Activated CD4-positive, alpha-beta T cell treated with anti-CD3 and anti-CD28 coated beads for 24 hours (primary cell): ENCODE results near the gene FIGNL1.
A peak's percentile ranks its signal among the peaks of the same experiment; 100 is the strongest.

Source experiments
- DNase-seq, 2 donors: peaks; one replicate each; pipeline ENCODE4 v3.0.0-alpha.2; 2020; ENCODE audit warnings: low read depth in 2 of 2

Gene FIGNL1, protein sequence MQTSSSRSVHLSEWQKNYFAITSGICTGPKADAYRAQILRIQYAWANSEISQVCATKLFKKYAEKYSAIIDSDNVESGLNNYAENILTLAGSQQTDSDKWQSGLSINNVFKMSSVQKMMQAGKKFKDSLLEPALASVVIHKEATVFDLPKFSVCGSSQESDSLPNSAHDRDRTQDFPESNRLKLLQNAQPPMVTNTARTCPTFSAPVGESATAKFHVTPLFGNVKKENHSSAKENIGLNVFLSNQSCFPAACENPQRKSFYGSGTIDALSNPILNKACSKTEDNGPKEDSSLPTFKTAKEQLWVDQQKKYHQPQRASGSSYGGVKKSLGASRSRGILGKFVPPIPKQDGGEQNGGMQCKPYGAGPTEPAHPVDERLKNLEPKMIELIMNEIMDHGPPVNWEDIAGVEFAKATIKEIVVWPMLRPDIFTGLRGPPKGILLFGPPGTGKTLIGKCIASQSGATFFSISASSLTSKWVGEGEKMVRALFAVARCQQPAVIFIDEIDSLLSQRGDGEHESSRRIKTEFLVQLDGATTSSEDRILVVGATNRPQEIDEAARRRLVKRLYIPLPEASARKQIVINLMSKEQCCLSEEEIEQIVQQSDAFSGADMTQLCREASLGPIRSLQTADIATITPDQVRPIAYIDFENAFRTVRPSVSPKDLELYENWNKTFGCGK

DNA sequence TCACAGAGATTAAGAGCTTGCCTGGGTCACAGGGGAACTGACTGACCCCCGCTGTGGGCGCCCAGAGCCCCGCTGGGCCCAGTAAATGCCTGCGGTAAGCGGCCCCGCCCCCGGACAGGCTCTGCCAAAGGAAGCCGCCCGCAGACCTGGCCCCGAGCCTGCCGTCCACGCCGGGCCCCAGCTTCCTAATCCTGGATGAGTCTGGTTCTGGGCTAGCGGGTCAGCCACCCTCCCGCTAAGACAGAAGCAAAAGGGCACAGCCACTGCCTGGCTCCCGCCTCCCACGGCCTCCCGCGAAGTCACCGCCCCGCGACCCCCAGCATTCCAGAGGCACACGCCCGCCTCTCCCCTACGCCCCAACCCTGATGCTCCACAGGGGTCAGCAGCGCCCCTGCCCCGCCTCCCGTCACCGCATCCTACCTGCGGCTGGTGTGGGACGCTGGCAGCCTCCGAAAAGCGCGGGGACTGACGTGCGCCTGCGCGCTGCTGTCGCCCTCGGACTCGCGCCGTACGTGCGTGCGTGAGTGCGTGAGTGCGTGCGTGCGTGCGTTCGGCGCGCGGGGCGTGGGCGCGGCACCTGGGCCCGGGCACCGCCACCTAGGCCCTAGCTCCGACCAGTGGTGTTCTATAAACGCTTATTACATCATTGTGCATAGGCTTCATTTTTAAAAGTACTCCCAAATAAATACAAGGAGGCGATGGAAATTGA is at the start of gene FIGNL1:
FIGNL1 (minus strand) TSS at position 470 of the 709 bp plus-strand sequence. CDS start 3,063 bp downstream, outside the sequence.
- peak; percentile 68 to 75 for DNase-seq

DNA sequence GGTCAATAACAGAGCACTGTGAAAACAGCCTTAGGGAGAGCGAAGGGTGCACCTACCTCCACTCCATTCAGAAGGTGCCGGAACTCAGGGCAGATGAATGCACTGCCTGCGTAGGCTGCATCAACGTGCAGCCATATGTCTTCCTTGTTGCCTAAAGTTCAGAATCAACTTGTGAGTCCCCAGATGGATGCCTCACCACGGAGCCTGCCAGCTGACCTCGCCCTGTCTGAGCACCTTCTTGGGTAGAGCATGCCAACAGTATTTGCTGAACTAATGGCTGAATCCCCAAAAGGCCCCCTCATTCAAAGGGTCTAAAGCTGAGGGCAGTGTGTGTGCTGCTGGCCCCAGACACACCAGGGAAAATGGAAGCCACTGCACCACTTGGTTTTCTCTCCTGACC is 48.9 kb upstream of the FIGNL1 start:
- DNase-seq: no peak

DNA sequence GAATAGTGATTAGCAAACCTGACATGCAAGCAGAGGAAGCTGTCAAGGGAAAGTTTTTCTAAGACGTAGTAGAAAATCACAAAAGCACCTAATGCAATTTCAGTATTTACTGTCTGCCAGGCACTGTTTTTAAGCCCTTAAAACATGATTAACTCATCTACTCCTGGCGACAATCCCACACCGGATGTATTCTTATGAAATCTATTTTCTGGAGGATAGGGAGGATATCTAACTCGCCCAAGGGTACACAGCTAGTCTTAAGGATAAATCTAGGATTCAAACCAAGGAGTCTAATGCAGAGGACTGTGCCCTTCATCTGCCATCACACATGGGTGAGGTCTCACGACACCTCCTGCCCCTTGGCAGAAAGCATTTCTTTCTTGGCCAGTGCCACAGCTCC is 47.8 kb upstream of the FIGNL1 start:
- no peak for DNase-seq

DNA sequence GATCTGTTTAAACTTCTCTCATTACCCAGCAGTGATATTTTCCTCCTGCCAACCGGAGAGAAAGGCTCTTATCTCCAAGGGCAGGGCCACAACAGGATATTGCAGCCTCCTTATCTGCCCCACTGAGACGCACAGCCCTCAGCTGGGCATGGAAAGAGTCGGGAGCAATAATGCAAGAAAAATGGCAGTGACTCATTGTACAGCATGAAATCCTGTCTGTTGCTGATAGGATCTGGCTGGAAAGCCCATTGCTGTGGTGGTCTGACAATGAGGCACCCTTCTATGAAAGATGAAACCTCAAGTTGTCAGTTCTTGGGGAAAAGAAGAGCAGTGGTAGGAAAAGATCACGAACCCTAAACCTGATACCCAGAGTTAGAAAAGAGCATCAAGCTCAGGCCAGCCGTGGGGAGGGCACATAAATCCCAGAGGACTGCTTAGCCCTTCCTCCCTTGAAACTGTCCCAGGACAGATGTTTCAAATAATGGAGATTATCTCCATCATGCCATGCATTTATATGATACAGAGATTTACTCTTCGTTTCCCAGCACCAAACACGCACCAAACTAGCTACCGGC is 47.0 kb upstream of the FIGNL1 start:
- no peak for DNase-seq

GRCh38 chr7:50496569-50496968 is 46.4 kb upstream of the FIGNL1 start:
- no peak for DNase-seq

GRCh38 chr7:50495746-50496145 is 45.6 kb upstream of the FIGNL1 start:
- DNase-seq: no peak

- no peak for DNase-seq
Measured at GRCh38 chr7:50492770-50493519, 42.8 kb upstream of the FIGNL1 start.

DNA sequence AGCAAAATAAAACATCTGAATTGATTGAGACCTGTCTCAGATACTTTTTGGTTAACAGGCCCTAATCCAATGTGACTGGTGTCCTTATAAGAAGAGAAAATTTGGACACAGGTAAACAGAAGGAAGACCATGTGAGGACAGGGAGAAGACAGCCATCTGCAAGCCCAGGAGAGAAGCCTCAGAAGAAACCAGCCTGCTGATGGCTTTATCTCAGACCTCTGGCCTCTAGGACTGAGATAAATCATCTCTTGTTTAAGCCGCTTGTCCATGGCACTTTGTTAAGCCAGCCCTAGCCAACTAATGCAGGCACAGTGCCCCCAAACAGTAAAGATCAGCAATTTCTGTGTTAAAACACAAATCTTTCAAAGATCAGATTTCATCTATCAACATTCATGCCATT is 41.8 kb upstream of the FIGNL1 start:
- DNase-seq: no peak

- DNase-seq: no peak
Measured at GRCh38 chr7:50491209-50491608, 41.1 kb upstream of the FIGNL1 start.

GRCh38 chr7:50488379-50488778 is 38.2 kb upstream of the FIGNL1 start:
- DNase-seq: no peak

- no peak for DNase-seq
Measured at GRCh38 chr7:50486512-50486911, 36.4 kb upstream of the FIGNL1 start.

DNA sequence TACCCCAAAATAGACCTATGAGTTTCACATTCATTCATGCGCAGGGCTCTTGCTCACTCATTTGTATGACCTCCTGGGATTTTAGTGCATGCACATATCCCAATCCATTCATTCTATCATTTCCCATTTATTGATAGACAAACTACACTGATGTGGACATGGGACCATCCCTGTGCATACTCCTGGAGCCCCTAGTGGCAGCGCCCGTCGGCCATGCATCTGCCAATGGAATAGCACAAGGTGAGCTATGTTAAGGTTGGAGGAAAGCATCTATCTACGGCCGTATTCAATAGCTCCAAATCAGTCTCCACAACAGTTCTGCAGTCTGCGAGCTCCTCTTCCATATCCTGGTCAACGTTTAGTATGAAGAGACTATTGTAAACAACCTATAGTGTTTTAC is 31.7 kb upstream of the FIGNL1 start:
- DNase-seq: no peak

GRCh38 chr7:50480797-50481196 is 30.6 kb upstream of the FIGNL1 start:
- DNase-seq: no peak

DNA sequence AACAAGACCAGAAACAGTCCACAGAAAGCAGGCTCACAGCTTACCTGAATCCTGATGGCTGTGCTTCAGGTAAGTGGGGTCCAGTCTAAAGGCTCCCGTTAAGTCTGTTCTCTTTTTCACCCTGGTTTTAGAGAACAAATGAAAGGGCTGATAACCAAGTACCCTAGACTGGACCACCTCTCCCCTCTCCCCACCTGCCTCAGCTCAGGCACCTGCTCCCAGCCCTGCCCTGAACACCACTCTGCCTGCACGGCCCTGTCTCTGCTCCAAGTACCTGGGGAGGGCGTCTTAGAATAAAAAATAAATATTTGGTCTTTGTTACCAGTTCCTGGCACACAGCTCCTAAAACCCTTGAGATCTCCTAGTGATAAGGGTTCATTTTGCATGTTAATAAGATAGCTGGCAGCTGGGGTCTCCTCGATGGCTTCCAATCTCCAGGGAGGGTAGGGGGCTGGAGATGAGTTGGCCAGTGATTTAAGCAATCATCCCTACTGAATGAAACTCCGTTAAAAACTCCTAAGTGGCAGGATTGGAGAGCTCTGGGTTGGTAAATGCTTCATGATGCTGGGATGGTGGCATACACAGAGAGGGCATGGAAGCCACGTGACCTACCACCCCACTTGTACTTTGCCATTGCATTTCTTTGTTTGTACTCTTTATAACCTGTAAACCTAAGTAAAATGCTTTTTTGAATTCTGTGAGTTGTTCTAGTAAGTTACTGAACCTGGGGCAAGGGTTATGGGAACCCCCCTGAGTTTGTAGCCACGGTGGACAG is 29.8 kb upstream of the FIGNL1 start:
- DNase-seq: no peak

DNA sequence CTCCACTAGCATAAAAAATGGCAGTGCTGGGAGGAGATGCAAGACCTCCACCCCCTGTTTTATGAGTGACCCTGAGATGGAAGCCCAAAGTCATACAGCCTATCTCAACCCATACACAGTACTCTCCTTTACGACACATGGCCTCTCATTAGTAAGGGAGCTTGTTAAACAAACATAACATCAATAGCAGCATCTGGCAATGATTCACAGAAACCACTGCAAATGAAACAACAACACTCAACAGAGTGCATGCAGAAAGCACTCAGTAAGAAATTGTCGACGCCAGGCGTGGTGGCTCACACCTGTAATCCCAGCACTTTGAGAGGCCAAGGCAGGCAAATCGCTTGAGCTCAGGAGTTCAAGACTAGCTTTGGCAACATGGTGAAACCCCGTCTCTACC is 27.5 kb upstream of the FIGNL1 start:
- no peak for DNase-seq

DNA sequence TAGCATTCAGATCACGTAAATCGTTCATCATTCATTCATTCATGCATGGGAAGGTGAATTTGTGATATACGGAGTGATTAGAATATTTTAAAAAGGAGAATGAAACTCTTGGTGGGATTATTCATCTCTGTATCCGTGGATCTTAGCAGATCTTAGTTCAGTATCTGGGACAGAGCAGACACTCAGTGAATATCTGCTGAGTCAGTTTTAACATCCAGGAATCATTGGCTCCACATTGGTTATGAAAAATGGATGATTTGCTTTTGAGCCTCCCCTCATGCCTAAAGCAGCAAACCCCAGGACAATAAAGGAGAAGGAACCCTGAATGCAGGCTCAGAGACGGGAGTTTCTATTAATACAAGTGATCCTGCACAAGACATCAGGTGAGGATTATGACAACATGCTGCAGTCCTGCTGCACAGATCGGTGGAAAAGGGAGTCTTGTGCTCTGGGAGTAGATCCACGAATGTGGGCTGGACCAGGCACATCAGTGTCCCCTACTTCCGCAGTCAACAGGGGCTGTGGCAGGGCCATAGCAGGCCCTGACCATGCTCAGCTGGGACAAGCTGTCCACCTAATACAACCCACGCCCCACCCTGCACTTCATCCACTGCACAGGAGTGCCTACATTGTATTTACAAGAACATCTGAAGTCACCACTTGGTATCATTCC is 26.9 kb upstream of the FIGNL1 start:
- no peak for DNase-seq

DNA sequence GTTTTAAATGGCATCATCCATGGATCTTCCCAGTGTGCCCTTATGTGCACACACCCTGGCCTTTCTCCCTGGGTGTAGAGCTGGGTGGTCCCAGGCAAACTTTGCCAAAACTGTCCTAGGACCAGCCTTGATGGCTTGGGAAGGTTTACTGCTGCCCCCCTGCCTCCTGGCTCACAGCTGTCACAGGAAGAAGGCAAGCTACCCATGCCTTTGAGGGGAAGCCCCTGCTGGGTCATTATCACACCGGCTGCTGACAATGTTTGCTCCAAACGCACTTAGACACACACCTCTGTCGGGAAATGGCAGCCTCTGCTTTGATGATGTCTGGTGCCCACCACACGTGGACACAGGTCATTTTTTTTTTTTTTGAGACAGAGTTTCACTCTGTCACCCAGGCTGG is 25.2 kb upstream of the FIGNL1 start:
- no peak for DNase-seq

- DNase-seq: no peak
Measured at GRCh38 chr7:50474382-50475160, 24.4 kb upstream of the FIGNL1 start.

DNA sequence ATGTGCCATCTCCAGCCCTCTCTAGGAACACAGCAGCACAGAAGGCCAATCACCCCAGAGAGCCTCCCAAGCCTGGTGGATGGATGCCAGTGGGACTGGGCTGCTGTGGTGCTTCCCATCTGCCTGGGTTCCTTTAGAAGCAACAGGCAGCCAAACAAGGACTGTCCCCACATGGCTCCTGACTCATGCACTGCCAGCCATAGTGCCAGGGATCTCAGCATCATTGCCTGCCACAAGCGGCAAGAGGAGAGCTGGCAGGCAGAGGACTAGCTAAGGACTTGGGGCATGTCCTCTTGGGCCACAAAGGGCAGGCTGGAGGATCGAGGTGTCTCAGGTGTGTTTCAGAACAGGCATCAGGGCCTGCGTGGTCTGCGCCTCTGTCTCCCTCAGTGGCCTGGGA is 23.4 kb upstream of the FIGNL1 start:
- no peak for DNase-seq
